A549 treated with dexamethasone at 1 μM for 4 hours (cell line): ENCODE results near the gene MRPL52. TPM values are rescaled to one million over a fixed set of nuclear protein-coding genes. Genes with fewer than 3 reads are reported as not detected.

Experiments
- total RNA-seq: library from RNA; stranded (reverse); fragments of 200-300 nt; extraction: Qiagen RNA extraction; gene quantifications from 5 replicates; pipeline ENCODE4 v1.2.3, GENCODE V29; 2022

The MRPL52 gene
- total RNA-seq = 154 to 212 TPM (median 189 TPM) in 5 replicates

DNA sequence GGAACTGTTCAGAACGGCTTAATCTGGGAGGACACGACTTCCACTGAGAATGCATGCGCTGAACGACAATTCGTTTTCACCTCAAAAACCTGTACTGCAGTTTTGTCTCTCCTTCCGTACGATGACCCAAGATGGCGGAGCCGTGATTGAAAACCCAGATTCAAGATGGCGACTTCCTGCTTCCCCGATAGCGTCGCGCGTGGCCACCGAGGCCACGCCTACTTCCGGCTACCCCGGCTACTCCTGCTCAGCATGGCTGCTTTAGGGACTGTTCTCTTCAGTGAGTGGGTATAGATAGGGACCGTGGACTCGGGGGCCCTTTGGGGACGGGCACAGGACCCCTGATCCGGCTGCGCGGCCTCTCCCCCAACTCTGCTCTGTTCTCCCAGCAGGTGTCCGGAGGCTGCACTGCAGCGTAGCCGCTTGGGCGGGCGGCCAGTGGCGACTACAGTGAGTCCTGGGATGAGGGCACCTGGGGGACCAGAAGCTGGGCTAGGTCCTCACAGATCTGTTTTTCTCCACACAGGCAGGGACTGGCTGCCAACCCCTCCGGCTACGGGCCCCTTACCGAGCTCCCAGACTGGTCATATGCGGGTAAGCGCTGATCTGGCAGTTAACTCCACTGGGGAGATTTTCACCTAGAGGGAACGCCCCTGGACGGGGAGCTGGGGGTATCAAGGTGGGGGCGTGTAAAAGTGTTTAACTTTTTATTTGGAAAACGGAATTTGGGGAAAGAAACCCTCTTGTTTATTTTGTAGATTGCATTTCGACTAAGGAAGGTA lies at the start of gene MRPL52:
Gene MRPL52, plus strand, starts transcription at position 227 of the 782 bp plus-strand sequence. Its CDS starts 26 bp downstream, at position 253.

DNA sequence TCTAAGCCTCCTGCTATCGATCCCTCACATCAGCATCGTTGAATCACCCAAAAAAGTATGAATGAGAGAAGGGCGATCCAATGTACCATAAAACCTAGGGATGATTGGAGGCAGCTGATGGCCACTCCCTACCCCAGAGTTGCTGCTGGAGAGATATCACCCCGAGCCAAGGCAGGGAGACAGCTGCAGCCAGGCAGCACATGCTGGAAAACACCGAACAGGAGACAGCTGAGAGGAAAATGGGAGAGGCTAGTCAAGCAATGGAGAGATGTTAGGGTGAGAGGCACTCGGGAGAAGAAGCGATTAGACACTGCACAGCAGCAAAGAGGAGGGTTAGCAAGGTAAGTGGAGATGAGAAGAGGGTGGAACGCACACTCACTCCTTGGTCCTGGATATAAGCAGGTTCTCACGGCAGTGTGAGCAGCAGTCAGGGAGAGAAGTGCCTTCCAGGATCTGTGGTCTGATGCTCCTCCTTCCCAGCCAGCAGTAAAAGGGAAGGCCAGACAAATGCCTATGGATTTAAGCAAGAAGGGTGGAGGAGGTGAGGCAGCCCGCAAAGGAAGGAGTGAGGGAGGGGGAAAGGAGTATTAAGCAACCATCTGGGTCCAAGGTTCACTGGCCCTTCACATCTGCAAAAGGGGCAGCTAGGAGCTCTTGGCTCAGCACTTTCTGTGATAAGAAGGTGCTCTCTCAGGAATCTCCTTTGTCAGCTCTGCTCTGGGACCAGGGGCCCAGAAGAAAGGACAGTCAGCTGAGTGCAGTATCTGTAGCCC lies 14.6 kb upstream of the MRPL52 start, which contains the start of gene SLC7A7:
Gene SLC7A7, minus strand, starts transcription at position 495 of the 773 bp plus-strand sequence. CDS start 2,037 bp downstream, outside the sequence.

DNA sequence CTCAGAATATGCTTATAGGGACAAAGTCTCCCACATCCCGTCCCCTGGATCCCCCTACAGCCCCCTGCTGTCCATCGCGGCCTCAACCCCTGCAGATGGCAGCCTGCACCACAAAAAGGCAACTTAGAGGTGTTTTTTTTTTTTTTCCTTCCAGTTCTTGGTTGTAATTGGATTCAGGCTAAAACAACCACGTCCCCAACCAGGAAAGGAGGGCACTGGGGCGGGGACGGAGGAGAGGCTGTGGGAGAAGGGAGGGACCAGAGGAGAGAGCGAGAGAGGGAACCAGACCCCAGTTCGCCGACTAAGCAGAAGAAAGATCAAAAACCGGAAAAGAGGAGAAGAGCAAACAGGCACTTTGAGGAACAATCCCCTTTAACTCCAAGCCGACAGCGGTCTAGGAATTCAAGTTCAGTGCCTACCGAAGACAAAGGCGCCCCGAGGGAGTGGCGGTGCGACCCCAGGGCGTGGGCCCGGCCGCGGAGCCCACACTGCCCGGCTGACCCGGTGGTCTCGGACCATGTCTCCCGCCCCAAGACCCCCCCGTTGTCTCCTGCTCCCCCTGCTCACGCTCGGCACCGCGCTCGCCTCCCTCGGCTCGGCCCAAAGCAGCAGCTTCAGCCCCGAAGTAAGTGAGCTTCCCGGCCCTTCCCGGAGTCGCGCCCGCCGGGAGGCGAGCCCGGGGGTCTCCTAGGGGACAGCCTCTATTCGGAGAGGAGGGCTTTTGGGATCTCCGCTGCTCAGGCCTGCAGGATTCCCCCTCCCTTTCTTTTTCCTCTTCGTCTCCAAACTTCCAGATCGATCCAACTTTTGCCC lies 6.8 kb downstream of the MRPL52 start, which contains the start of gene MMP14:
Gene MMP14, plus strand, starts transcription at position 285 of the 813 bp plus-strand sequence. Its CDS starts 233 bp downstream, at position 518.

DNA sequence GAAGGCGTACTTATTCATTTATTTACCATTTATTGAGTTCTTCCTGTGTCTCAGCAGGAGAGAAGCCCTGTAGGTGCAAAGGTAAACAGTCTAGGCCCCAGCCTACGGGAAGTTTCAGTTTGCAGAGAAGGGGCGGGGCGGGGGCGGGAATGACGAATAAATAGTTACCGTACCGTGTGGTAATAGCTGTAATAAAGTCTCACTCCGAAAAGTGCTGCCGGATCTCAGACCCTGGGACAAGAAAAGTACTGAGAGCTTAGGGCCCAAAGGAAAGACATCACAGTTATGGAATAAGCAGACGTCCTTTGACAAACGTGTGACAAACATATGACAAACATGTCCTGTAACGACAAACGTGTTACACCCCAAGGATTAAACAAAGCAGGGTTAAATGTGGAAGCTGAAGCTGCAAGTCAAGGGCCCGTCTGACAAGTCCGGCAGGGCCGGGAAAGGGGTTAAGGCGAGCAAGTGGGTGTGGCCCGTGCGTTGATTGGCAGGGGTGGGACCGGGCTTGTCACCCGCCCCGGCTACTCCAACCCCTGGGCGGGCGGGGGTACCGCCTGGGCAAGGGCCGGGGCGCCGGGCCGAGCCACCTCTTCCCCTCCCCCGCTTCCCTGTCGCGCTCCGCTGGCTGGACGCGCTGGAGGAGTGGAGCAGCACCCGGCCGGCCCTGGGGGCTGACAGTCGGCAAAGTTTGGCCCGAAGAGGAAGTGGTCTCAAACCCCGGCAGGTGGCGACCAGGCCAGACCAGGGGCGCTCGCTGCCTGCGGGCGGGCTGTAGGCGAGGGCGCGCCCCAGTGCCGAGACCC lies 41.7 kb downstream of the MRPL52 start, which contains the start of gene LRP10:
Gene LRP10, plus strand, starts transcription at position 517 of the 809 bp plus-strand sequence. CDS start 564 bp downstream, outside the sequence.

DNA sequence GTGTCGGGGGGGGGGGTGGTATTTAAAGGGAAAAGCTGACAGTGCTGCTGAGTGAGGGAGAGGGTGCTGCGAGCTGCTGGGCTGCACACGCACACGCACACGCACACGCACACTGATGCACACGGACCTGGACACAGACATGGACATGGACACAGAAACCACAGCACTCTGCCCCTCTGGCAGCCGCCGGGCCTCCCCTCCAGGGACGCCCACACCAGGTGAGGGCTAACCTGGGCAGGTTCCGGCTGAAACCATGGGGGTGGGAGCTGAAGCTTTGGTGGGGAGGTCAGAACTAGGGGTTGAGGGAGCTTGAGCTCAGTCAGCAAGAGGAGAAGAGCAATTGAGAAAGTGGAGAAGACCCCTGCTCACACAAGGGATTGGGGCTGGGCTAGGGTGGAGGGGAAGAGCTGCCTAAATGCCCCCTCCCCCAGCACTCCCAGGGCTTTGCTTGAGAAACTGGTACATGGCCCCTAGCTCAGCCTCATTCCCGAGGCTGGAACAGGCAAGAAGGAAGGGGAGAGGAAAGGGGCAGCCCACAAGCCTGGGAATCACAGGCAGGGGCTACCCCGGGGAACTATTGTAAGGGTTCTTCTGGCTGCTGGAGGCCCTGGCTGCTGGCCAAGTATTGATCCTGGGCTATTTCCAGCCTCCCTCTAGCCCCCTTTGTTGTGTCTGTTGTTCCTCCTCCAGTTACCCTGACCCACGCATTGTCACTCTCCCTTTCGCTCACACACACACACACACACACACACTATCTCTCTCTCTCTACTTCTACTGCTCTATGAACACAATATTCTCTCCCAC lies 53.7 kb downstream of the MRPL52 start, which contains the start of gene REM2:
Gene REM2, plus strand, starts transcription at position 50 of the 804 bp plus-strand sequence. Its CDS starts 66 bp downstream, at position 116.

Other genes with a start within 250 kb of the MRPL52 start
- 334 to 371 TPM (median 341 TPM) in 5 replicates for gene DAD1, start 240.7 kb upstream of the MRPL52 start, total RNA-seq
- 43.2 to 49.6 TPM (median 47.6 TPM) in 5 replicates for gene ABHD4, start 231.6 kb upstream of the MRPL52 start, total RNA-seq
- gene OR6J1, start 185.5 kb upstream of the MRPL52 start, total RNA-seq = not detected in 5 replicates
- 134 to 165 TPM (median 161 TPM) in 5 replicates for gene OXA1L, start 63.2 kb upstream of the MRPL52 start, total RNA-seq
- gene SLC7A7, start 14.5 kb upstream of the MRPL52 start, total RNA-seq = 19.4 to 25.6 TPM (median 23.4 TPM) in 5 replicates
- 0.52 to 0.78 TPM (median 0.69 TPM) in 5 replicates for gene MMP14, start 6.7 kb downstream of the MRPL52 start, total RNA-seq
- gene LRP10, start 41.9 kb downstream of the MRPL52 start, total RNA-seq = 54.7 to 82.1 TPM (median 77.7 TPM) in 5 replicates
- gene REM2, start 53.3 kb downstream of the MRPL52 start, total RNA-seq = 0.16 to 0.41 TPM (median 0.39 TPM) in 5 replicates
- 54.9 to 59.6 TPM (median 58.2 TPM) in 5 replicates for gene RBM23, start 89.3 kb downstream of the MRPL52 start, total RNA-seq
- 101 to 124 TPM (median 113 TPM) in 5 replicates for gene PRMT5, start 99.5 kb downstream of the MRPL52 start, total RNA-seq
- gene HAUS4, start 127.2 kb downstream of the MRPL52 start, total RNA-seq = 31.2 to 34.5 TPM (median 32.6 TPM) in 5 replicates
- 28.8 to 36.7 TPM (median 33.7 TPM) in 5 replicates for gene AJUBA, start 152.7 kb downstream of the MRPL52 start, total RNA-seq
- 2.7 to 3.9 TPM (median 3.6 TPM) in 5 replicates for gene C14orf93, start 180.3 kb downstream of the MRPL52 start, total RNA-seq
- 285 to 323 TPM (median 302 TPM) in 5 replicates for gene PSMB5, start 205.0 kb downstream of the MRPL52 start, total RNA-seq
- not detected in 5 replicates for gene PSMB11, start 212.3 kb downstream of the MRPL52 start, total RNA-seq
- gene CDH24, start 227.6 kb downstream of the MRPL52 start, total RNA-seq = 2.1 to 4.4 TPM (median 3.8 TPM) in 5 replicates